Brain pericyte (primary cell): ENCODE measurements around the gene OTUD5.
"Not testable (repeated sequence)": the region's sequence is repeated elsewhere in the genome, so short reads cannot be mapped to it uniquely, and the experiment has no call there.

Experiments
- DNase-seq: peaks from one replicate; pipeline ENCODE4 v3.0.0-alpha.2; 2012; ENCODE audit warnings: low read depth, low spot score

Gene OTUD5

DNA sequence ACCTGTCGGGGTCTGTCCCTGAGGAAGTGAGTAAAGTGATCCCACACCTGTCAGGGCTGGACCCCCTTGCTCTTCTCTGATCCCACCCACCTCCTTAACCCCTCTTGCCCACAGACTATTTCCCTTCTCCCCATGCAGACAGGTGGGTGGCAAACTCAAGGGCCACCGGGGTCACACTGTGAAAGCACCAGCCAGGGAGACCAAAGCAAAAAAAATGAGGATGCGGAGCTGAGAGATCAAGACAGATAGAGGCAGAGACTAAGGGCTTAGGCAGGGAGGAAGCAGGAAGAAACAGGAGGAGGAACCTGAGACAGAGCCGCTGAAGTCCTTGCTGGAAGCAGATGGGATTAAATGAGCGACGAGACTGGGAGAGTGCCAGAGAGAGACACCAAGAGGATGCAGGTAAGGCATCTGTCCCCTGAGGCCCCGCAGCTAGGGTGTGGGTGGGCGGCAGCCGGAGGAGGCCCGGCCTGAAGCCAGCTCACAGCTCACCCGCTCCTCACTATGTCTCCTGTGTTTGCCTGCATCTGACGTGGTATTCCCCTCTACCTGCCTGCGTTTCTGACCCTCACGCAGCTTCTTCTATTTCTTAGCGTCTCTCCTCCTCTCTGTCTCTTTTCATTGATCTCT is 67.0 kb downstream of the OTUD5 start:
- no peak for DNase-seq

DNA sequence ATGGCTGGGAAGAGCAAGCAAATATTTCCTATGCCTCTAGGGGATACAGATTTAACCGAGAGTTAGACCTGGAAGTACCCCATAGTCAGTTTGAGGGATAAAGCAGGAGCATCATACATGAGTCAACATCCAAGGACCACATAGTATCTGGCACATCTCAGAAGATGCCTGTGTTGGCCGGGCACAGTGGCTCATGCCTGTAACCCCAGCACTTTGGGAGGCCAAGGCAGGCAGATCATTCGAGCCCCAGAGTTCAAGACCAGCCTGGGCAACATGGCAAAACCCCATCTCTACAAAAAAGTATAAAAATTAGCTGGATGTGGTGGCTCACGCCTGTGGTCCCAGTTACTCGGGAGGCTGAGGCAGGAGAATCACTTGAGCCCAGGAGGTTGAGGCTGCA is 70.8 kb downstream of the OTUD5 start:
- DNase-seq, result not testable (repeated sequence)

DNA sequence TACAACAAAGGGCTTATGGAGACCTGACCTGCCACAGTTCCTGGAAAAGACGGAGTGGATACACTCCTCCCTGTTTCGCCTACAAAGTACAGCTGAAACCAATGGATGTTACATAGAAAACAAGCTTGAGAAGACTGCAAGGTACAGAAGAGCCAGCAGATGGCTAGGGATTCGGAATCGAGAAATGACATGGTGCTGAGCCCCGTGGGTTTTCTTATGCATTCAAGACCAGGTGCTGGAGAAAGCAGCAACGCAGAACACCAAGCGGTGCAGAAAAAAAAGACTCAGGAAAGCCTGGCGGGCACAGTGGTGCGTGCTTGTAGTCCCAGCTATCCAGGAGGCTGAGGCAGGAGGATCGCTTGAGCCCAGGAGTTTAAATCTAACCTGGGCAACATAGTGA is 73.7 kb downstream of the OTUD5 start:
- DNase-seq, result no peak

GRCh38 chrX:48876944-48877343 is 80.5 kb downstream of the OTUD5 start:
- DNase-seq, result not testable (repeated sequence)
